GM12865 (cell line): ENCODE measurements around the gene IFTAP.
A peak's percentile ranks its signal among the peaks of the same experiment; 100 is the strongest.

Experiments used
- DNase-seq: peaks from one replicate; pipeline ENCODE4 v3.0.0; 2010; ENCODE audit warnings: low read depth
- H3K4me3 ChIP-seq: 2 replicates; pipeline ENCODE4 v1.5.1; 2011; ENCODE audit warnings: mild to moderate bottlenecking, low read depth, low read length, control low read depth
- TF ChIP-seq, protein P1 (sequence below): IDR thresholded peaks from 2 replicates; pipeline ENCODE4 v1.5.1; 2011; ENCODE audit warnings: low read length, control low read depth, low read depth, inconsistent platforms; ENCODE audit not compliant: insufficient read depth; ENCODE audit errors: missing control alignments

IFTAP gene

DNA sequence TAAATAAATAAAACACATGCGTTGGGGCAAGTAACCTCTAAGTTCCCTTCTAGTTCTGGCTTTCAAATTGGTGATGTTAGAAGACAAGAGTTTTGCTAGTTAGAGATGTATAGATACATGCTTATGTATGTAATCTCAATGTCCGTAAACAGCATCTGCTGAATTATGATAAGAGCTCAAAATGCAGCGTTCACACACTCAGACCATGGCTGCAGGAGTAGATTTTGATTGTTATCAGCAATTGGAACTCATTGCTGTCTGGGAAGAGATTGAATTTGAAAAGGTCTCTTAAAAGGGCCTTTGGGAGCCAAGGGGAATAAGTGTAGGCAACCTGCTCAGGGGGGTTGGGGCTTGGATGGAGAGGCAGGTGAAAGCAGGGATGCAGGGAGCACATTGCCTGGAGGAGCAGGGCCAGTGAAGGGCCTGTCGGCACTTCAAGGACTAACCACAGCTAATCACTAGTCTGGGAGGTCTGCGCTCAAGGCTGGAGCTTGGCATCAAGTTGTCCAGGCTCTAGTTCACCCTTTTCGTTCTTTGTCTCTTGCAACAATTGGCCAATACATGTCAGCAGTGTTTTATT lies 29.2 kb upstream of the IFTAP start:
- H3K4me3 ChIP-seq = no peak overlapping the region
- TF ChIP-seq, protein P1, sequence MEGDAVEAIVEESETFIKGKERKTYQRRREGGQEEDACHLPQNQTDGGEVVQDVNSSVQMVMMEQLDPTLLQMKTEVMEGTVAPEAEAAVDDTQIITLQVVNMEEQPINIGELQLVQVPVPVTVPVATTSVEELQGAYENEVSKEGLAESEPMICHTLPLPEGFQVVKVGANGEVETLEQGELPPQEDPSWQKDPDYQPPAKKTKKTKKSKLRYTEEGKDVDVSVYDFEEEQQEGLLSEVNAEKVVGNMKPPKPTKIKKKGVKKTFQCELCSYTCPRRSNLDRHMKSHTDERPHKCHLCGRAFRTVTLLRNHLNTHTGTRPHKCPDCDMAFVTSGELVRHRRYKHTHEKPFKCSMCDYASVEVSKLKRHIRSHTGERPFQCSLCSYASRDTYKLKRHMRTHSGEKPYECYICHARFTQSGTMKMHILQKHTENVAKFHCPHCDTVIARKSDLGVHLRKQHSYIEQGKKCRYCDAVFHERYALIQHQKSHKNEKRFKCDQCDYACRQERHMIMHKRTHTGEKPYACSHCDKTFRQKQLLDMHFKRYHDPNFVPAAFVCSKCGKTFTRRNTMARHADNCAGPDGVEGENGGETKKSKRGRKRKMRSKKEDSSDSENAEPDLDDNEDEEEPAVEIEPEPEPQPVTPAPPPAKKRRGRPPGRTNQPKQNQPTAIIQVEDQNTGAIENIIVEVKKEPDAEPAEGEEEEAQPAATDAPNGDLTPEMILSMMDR = no peak
- DNase-seq = no peak

DNA sequence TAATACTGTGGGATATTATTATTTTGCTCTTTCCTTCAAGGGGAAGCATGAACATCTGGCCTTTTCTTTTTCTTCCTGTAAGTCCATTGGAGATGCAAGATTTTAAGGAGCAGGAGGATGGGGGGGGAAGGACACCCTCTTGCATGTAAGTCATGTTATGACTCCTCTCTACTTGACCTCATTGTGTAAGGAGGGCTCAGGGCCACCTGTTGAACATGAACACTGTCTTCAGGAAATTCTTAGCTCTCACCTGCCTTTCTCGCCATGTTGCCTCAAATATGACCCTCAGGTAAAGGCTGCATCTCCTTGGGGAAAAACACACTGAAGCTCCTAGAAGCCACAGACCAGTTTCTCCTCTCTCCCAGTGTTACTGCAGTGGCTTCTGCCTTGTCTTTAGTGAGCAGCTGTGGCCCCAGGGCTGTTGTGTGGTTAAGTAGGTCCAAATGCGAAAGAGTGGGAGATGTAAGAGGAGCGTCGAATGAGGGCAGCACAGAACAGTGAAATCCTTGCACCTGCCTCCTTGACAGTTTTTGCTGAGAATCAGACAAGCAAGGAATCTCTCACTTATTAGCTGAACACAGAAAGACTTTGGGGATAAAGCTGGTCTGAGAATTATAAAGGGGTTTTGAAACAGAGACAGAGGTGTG lies 27.8 kb upstream of the IFTAP start:
- DNase-seq = peak; percentile 5
- TF ChIP-seq, protein P1 = no peak
- no peak overlapping the region for H3K4me3 ChIP-seq

DNA sequence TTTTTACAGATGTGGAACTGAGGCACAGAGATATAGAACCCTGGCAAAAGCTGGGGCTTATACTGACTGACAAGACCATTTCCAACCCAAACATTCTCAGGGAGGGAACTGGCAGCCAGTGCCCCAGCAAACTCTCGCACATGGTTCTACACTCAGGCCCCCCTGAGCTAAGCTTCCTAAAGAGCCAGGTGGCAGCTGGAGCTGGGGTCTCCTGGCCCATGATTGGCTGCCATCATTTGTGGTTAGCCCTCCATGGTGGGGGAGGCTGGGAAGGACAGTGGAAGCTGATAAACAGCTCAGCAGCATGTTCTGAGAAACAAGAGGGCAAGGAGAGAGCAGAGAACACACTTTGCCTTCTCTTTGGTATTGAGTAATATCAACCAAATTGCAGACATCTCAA lies 26.6 kb upstream of the IFTAP start, which contains the start of gene RAG1:
Gene RAG1, plus strand, starts transcription at position 314 of the 400 bp plus-strand sequence. CDS start 5,298 bp downstream, outside the sequence.
- no peak for DNase-seq
- H3K4me3 ChIP-seq = no peak within 1 kb of the TSS
- TF ChIP-seq, protein P1 = no peak

DNA sequence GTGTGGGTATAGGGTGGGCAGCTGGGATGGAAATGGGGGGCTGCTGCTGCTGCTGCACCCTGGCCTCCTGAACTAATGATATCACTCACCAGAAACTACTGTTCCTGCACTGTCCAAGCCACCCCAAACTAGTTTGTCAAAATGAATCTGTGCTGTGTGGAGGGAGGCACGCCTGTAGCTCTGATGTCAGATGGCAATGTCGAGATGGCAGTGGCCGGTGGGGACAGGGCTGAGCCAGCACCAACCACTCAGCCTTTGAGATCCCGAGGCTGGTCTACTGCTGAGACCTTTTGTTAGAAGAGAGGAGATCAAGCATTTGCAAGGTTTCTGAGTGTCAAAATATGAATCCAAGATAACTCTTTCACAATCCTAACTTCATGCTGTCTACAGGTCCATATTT lies 25.2 kb upstream of the IFTAP start:
- TF ChIP-seq, protein P1 = no peak
- no peak overlapping the region for H3K4me3 ChIP-seq
- no peak for DNase-seq

DNA sequence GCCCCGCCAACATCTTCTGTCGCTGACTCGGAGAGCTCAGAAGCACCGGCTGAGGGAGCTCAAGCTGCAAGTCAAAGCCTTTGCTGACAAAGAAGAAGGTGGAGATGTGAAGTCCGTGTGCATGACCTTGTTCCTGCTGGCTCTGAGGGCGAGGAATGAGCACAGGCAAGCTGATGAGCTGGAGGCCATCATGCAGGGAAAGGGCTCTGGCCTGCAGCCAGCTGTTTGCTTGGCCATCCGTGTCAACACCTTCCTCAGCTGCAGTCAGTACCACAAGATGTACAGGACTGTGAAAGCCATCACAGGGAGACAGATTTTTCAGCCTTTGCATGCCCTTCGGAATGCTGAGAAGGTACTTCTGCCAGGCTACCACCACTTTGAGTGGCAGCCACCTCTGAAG lies 19.8 kb upstream of the IFTAP start:
- TF ChIP-seq, protein P1 = no peak
- no peak overlapping the region for H3K4me3 ChIP-seq
- no peak for DNase-seq

DNA sequence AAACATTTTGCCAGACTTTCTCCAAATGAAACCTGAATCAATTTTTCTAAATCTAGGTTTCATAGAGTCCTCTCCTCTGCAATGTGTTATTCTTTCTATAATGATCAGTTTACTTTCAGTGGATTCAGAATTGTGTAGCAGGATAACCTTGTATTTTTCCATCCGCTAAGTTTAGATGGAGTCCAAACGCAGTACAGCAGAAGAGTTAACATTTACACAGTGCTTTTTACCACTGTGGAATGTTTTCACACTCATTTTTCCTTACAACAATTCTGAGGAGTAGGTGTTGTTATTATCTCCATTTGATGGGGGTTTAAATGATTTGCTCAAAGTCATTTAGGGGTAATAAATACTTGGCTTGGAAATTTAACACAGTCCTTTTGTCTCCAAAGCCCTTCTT lies 16.9 kb upstream of the IFTAP start:
- H3K4me3 ChIP-seq = no peak overlapping the region
- TF ChIP-seq, protein P1 = no peak
- no peak for DNase-seq

DNA sequence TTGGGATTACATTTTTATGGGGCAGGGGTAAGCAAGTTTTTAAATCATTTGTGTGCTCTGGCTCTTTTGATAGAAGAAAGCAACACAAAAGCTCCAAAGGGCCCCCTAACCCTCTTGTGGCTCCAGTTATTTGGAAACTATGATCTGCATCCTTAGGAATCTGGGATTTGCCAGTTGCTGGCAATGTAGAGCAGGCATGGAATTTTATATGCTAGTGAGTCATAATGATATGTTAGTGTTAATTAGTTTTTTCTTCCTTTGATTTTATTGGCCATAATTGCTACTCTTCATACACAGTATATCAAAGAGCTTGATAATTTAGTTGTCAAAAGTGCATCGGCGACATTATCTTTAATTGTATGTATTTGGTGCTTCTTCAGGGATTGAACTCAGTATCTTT lies 16.4 kb upstream of the IFTAP start:
- H3K4me3 ChIP-seq = no peak overlapping the region

More for the DNA sequence above, 16.4 kb upstream of the IFTAP start:
- TF ChIP-seq, protein P1 = no peak
- DNase-seq = no peak
